Skeletal muscle cell (primary cell): ENCODE data around the gene ZNF439.
"Not testable (repeated sequence)": the region's sequence is repeated elsewhere in the genome, so short reads cannot be mapped to it uniquely, and the experiment has no call there.

Experiments used
- DNase-seq: peaks from one replicate; pipeline ENCODE4 v3.0.0-alpha.2; 2010; ENCODE audit warnings: low read depth
- H3K4me3 ChIP-seq: 2 replicates; pipeline ENCODE4 v1.5.1; 2011; ENCODE audit warnings: low read depth, mild to moderate bottlenecking, control low read depth, low read length, moderate library complexity

ZNF439 gene

DNA sequence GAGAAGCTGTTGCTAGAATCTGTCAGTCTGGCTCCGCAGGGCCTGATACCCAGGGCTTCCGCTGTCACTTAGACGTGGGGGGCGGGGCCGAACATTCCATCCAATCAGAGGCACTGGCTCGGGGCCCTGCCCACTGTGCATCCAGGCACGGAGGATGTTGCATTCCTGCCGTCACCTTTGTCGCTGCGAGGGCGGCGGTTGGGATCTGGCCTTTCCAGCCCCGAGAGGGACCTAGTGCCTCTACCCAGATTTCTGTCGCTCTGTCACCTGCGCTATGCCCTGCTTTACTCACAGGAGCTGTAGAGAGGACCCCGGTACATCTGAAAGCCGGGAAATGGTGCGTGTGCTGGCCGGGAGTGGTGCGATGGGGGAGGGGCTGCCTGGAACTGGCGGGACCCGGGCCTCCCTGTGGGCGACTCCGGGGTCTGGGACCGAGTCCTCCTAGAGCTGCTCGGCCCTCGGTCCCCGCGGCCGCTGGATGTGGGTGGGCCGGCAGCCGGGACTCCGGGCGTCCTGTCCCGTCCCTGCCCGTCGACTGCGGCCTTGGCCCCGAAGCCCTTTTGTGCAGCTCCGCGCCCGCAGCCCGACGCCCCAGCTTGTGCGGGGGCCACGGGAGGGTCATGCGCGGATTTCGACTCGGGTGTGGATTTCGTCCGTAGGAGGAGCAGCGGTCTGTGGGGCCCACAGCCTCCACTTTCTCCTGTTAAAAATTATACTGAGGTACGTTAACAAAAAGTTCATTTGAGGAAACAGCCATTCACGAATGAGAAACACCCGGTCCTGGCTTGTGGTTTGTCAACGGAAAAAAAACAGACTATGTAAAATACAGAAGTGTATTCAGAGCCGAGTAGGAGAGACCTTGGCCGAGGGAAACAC lies at the start of gene ZNF439:
Gene ZNF439 (plus strand): TSS at position 133 of the 876 bp plus-strand sequence. CDS start 142 bp downstream, at position 275.
- H3K4me3 ChIP-seq = peak within 1 kb of the TSS; percentile 41
- no peak for DNase-seq

DNA sequence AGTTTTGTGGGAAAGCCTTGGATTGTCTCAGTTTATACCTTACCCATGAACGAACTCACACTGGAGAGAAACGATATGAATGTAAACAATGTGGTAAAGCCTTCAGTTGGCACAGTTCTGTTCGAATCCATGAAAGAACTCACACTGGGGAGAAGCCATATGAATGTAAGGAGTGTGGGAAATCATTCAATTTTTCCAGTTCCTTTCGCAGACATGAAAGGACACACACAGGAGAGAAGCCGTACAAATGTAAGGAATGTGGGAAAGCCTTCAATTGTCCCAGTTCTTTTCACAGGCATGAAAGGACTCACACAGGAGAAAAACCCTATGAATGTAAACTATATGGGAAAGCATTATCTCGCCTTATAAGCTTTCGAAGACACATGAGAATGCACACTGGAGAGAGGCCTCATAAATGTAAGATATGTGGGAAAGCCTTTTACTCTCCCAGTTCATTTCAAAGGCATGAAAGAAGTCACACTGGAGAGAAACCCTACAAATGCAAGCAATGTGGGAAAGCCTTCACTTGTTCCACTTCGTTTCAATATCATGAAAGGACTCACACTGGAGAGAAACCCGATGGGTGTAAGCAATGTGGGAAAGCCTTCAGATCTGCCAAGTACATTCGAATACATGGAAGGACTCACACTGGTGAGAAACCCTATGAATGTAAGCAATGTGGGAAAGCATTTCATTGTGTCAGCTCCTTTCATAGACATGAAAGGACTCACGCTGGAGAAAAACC lies 42.0 kb upstream of the ZNF439 start:
- H3K4me3 ChIP-seq = no peak overlapping the region
- DNase-seq = no peak

DNA sequence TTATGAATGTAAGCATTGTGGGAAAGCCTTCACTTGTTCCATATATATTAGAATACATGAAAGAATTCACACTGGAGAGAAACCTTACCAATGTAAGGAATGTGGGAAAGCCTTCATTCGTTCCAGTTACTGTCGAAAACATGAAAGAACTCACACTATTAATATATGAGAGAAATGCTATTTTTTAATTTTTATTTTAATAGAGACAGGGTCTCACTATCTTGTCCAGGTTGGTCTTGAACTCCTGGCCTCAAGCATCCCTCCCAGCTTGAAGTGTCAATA lies 41.5 kb upstream of the ZNF439 start:
- no peak overlapping the region for H3K4me3 ChIP-seq
- no peak for DNase-seq

DNA sequence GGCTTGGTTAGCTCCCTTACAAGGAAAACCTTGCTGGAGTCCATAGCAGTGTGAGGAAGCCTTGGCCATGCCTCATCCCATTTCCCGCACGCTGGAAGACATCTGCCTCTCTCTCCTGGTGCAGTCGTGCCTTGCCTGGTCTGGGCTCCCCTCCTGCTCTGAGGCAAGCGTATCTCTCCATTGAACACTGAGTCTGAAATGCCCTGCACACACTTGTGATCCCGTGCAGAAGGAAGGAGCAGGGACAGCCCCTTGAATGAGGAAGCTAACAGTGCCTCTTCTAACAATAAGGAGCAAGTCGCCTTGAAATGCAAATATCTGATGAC lies 34.9 kb upstream of the ZNF439 start:
- no peak for DNase-seq
- H3K4me3 ChIP-seq = peak overlapping the region; percentile 65

DNA sequence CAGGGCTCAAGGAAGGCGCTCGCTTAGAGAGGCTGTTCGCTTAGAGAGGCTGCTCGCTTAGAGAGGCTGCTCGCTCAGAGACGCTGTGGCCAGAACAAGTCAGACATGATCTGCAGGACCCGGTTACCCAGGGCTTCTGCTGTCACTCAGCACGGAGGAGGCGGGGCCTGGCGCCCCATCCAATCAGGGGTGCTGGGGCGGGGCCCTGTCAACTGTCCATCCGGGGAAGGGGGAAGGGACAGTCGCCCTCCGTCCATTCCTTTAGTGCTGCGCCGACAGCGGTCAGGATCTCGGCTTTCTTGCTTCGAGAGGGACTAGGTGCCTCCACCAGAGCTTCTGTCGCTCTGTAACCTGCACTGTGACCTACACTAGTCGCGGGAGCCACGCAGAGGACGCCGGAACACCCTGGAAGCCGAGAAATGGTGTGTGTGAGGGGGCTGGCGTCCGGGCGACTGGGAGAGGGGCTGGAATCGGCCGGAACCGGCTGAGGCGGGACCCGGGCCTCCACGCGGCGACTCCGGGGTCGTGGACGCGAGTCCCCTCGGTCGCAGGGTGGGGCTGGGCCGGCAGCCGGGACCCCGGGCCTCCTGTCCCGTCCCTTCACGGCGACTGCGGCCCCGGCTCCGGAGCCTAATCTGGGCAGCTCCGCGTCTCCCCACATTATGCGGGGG lies 34.4 kb upstream of the ZNF439 start, which contains the start of gene ZNF440:
Gene ZNF440 (plus strand): TSS at position 245 of the 671 bp plus-strand sequence. CDS start 175 bp downstream, at position 420.
- DNase-seq = peak; percentile 78
- peak within 1 kb of the TSS; percentile 65 for H3K4me3 ChIP-seq

DNA sequence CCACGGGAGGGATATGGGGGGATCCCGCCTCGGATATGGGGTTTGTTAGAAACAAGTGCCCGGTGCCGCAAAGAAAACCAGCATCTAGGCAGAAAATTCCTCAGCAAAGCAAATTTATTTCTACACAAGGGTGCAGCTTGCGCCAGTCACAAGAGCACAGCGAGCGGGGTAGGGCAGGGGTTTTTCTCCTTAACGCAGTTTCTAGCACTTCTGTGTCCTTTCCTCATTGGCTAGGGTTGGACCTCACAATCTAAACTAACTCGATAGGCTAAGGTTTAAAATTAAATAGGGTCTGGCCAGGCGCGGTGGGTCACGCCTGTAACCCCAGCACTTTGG lies 33.9 kb upstream of the ZNF439 start:
- no peak for DNase-seq
- H3K4me3 ChIP-seq = peak overlapping the region; percentile 65

DNA sequence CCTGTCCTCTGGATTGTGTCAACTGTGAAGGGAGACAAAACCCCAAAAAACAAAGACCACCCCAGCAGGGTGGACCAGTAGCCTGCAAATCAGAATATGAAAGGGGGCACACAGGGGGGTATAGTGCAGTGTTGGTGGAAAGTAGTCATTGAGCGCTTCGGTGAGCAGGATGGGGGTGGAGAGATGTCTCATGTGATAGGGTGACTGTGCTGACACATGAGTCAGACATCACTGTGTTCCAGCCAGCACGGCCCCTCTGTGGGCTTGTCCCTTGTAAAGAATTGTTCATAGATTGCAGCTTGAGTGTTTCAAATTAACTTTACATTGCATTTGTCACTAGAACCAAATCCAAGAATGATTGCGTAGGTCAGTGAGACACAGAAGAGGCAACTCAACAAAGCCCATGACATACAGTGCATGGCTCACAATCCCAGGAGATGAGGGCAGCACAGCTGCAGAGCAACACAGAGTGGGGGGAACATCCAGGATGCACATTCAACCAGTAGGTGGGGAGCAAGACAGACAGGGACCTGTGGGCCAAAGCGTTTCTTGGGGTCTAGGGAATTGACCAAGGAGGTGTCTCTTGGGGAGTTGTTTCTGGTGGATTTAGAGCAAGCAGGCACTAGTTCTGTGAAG lies 26.9 kb upstream of the ZNF439 start:
- H3K4me3 ChIP-seq = no peak overlapping the region
- no peak for DNase-seq

DNA sequence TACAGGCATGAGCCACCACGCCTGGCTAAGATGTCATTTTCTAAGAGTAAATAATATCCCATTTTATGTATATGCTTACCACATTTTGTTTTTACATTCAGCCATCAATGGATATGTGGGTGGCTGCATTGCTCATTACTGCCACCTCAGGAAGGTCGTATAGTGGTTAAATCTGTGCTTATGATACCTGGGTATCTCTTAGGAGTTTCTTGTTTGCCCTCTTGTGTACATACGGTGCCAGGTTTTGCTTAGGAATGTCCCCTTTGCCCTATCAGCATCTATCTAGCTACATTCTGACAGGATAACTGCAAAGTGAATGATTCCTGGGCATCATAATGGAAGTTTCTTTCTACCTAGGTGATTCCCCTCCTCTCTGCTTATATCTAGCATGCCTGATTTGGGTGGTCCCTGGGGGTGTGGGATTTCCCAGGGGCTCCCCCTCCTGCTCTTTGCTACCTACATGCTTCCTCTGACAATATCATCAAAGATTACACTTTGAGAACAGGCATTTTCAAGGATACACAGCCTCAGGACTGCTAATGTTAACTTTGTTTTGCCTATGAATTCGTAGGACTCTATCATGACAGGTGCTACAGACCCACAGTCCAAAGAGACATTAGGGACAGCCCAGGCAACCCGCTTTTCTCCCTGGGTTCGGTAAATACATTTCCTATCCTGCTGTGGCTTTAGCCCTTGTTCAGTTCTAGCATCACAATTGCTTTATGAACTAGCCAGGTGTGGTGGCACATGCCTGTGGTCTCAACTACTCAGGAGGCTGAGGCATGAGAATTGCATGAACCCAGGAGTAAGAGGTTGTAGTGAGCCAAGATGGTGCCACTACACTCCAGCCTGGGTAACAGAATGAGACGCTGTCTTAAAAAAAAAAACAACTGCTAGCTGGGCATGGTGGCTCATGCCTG lies 19.3 kb upstream of the ZNF439 start:
- DNase-seq, H3K4me3 ChIP-seq: not testable (repeated sequence)

DNA sequence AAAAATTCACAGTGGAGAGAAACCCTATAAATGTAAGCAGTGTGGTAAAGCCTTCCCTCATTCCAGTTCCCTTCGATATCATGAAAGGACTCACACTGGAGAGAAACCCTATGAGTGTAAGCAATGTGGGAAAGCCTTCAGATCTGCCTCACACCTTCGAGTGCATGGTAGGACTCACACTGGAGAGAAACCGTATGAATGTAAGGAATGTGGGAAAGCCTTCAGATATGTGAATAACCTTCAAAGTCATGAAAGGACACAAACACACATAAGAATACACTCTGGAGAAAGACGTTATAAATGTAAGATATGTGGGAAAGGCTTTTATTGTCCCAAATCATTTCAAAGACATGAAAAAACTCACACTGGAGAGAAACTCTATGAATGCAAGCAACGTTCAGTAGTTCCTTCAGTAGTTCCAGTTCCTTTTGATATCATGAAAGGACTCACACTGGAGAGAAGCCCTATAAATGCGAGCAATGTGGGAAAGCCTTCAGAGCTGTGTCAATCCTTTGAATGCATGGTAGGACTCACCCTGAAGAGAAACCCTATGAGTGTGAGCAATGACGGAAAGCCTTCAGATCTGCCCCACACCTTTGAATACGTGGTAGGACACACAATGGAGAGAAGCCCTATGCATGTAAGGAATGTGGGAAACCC lies 16.1 kb upstream of the ZNF439 start:
- DNase-seq = no peak
- no peak overlapping the region for H3K4me3 ChIP-seq

DNA sequence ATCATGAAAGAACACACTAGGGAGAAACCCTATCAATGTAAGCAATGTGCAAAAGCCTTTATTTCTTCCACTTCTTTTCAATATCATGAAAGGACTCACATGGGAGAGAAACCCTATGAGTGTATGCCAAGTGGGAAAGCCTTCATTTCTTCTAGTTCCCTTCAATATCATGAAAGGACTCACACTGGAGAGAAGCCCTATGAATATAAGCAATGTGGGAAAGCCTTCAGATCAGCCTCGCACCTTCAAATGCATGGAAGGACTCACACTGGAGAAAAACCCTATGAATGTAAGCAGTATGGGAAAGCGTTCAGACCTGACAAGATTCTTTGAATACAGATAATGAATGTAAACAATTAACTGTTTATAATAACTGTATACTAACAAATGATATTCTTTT lies 15.0 kb upstream of the ZNF439 start:
- DNase-seq = no peak
- H3K4me3 ChIP-seq = no peak overlapping the region

DNA sequence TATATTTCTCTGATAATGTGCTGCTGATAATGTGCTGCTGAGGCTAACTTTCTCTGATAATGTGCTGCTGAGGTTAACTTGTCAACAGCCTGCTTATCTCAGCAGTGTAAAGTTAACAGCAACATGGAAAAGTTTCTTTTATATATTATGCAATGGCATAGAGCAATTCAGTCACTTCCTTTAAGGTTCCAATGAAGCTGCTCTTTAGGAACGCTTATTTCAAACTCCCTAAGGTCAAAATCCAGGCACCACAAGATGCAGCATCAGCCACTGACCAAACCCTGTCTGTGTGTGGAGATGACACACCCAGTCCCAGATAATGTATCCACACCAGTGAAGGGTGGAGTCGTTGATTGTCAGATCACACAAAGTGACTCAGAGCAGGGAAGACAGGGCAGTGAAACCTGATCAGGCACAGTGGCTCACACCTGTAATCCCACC lies 12.9 kb upstream of the ZNF439 start:
- not testable (repeated sequence) for H3K4me3 ChIP-seq, DNase-seq

DNA sequence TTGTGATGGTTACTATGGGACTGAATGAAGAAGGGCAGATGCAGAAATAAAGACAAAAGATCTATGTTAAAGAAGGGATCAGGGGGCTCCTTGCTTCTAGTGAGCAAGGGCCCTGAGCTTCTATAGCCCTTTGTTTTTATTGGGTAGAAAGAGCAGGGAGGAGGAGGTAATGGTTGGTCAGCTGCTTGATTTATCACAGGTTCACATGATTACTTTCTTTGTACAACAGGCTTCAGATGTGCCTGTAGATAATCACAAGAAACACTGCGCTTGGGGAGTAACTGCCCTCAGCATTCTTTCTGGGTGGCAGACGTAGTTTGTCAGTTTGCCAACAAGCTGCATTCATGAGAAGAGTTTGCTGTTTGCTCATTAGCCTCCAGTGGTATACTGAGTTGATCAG lies 4.8 kb upstream of the ZNF439 start:
- no peak for DNase-seq

DNA sequence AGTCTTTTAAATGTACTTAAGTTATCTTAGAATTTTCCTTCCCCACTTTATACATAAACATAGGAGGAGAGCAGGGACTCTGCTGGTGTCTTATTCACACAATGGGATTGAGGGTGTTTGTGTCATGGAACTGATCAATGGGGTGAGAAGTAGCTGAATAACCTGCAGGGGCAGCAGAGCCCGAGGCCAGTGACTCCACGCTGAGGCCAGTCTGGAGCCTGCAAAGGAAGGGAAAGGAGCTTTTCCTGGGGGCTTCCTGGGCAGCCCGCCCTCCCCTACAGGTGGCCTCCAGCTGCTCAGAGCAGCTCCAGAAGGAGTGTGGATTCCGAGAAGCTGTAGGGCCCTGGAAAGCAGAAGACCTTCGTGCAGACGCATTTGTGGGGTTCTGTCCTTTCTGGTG lies 911 bp upstream of the ZNF439 start:
- not testable (repeated sequence) for DNase-seq, H3K4me3 ChIP-seq

More for the DNA sequence above, 4.8 kb upstream of the ZNF439 start:
- H3K4me3 ChIP-seq = no peak overlapping the region

DNA sequence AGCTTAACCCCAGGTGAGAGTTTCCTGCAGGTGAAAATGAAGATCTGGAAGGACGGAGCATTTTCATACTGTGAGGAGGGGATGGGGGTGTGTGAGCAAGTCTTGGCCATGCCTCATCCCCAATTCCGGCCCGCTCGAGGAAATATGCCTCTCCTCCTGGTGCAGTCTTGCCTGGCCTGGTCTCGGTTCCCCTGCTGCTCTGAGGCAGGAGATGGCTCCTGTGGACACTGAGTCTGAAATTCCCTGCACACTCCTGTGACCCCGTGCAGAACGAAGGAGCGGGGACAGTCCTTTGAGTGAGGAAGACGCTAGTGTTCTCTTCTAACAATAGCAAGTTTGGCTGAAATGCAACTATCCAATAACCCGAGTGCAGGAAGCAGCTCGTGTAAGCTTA lies 329 bp upstream of the ZNF439 start:
- peak overlapping the region; percentile 41 for H3K4me3 ChIP-seq
- no peak for DNase-seq

DNA sequence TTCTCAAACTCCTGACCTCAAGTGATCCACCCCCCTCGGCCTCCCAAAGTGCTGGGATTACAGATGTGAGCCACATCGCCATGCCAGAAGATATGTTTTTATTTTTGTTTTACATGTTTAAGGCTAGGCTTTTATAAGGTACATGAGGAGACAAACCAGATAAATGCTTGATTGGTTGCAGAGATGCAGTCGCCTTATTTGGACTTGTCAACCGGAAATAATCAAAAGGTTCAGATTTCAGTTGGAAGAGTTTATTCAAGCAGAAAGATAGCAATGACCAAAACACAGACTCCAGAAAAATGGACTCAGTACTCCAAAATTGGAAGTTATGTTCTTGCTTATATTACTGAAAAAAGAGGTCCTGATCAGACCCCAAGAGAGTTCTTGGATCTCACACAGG lies 1.8 kb downstream of the ZNF439 start:
- DNase-seq, H3K4me3 ChIP-seq: not testable (repeated sequence)

DNA sequence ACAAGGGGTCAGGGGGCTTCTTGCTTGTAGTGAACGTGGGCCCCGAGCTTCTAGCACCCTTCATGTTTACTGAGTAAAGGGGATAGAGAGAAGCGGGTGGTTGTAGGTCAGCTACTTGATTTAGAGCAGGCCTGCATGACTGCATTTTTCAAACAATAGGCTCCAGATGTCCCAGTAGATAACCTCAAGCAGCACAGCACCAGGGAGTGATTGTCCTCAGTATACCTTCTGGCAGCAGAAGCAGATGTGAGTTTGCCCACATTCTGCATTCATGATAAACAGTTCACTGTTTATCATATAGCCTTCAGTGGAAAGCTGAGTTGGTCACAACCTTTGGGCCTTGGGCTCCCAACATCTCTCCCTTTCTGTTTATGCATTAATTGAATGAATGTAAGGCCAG lies 4.8 kb downstream of the ZNF439 start:
- H3K4me3 ChIP-seq = no peak overlapping the region
- DNase-seq = no peak

DNA sequence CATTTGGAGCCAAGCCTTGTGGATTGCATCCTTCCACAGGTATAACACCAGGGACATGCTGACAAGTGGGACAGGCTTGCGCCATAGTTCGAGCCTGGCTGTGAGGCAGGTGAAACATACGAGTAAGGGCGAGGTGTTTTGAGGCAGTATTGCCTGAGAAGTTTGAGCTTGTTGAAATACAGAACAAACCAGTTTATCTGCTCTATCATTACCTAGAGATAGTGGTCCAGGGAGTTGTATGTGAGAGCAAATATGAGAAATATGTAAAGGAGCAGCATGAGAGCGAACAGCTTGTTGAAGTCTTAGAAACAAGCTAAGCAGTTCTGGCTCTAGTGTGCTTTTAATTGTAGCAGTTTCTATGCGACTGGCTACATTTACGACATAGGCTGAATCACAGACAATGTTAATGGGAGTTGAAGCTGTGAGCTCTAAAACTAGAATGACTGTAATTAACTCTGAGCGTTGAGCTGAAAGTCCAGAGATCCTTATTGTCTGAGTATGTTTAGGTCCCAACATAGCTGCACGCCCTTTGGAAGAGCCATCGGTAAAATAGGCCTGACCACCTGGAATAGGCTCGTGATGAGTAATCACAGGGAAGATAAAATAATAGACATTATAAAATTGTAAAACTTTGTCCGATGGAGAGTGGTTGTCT lies 8.2 kb downstream of the ZNF439 start:
- DNase-seq = no peak
- H3K4me3 ChIP-seq = no peak overlapping the region

DNA sequence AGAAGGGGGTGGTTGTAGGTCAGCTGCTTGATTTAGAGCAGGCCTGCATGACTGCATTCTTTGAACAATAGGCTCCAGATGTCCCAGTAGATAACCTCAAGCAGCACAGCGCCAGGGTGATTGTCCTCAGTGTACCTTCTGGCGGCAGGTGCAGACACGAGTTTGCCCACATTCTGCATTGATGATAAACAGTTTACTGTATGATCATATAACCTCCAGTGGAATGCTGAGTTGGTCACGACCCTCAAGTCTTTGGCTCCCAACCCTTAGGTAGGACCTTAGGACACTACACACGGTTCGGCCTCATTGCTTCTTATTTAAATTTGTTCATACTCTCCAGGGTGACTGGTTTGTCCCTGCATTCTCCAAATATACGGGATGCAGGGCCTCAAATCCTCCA lies 12.2 kb downstream of the ZNF439 start:
- no peak overlapping the region for H3K4me3 ChIP-seq

More for the DNA sequence above, 12.2 kb downstream of the ZNF439 start:
- DNase-seq = no peak
